Measurements from ENCODE around the gene SEMA3G.

GRCh38 chr3:52444860-52445793 is at the start of gene SEMA3G:
- TF ChIP-seq EZH2 (IDR thresholded peaks at IDR 0.05) (no peak), POLR2AphosphoS5 (IDR thresholded peaks at IDR 0.05; ENCODE audit: borderline replicate concordance, low read depth, low read length) (peak; percentile 43; the same call in 1 of the 2 replicates)
